Adrenal gland (tissue), 5 donors: Measurements from ENCODE around the gene TMEM213.

Source experiments
- CTCF ChIP-seq, 6 experiments: fragments of 450-650 bp in 4 of 6; fragments of 200-600 bp in 2 of 6; sonication (generic) in 1 of 6; IDR thresholded peaks; 1 replicate in 5 of 6; 2 replicates in 1 of 6; pipeline versions ENCODE4 v1.5.1 to v1.8.0; 2016 to 2021; ENCODE audit warnings: antibody characterized with exemption in 6 of 6, mild to moderate bottlenecking in 2 of 6, moderate library complexity in 1 of 6
- POLR2A ChIP-seq, 2 donors: fragments of 450-650 bp; IDR thresholded peaks; one replicate each; pipeline ENCODE4 v1.6.1; 2017; ENCODE audit warnings: antibody characterized with exemption in 2 of 2, mild to moderate bottlenecking in 2 of 2, moderate library complexity in 1 of 2
- donor health status: DM: no; HTN: no; CAD: no.

GRCh38 chr7:138843632-138844580 is 46.1 kb downstream of the TMEM213 start:
- no peak for TF ChIP-seq POLR2A (IDR thresholded peaks at IDR 0.05)
- no peak for TF ChIP-seq CTCF (IDR thresholded peaks at IDR 0.05)
